Measurements from ENCODE around the gene ADARB1. TPM values are rescaled to one million over a fixed set of nuclear protein-coding genes. Genes with fewer than 3 reads are reported as not detected.

ADARB1 gene
- total and polyA plus RNA-seq, 2 of the 4 experiments (the other 2 are of a cell fraction) = 39.8 to 47.3 TPM

DNA sequence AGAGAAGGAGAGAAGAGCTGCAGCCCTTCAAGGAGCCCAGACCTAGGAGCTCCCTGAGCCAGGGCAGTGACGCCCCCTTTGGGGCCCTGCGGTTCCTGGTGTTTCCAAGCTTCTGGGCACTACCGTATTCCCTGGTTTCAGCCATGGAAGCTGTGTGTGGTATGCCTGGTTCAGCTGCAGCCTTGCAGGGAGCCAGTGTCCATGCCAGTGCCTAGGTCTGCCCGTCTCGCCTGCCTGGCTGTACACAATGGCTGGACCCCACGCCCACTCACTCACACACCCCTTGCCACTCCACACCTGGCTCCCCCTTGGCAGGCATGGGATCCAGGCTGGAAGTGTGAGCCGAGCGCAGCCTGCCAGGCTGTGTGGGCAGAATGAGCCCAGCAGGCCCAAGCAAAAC is 87.7 kb downstream of the ADARB1 start:
- POLR2A ChIA-PET (ENCODE audit: unreplicated experiment) = no interaction called here
- H3K4ac ChIP-seq (ENCODE audit: low read depth, low read length) = no peak overlapping the region
- DNase-seq (no peak), ATAC-seq (ENCODE audit: low read depth) (no peak)
- no peak overlapping the region for H4K5ac ChIP-seq (ENCODE audit: low read depth, low read length)
- no peak overlapping the region for H3K9ac ChIP-seq (ENCODE audit: low read depth, low read length)
- H3K4me1 ChIP-seq (ENCODE audit: control insufficient read depth, insufficient read depth, low read length) = peaks cover 29% of the 10 kb centered on the region
- H3K9me1 ChIP-seq (ENCODE audit: insufficient read depth, low read length) = peaks cover 33% of the 10 kb centered on the region
- WGBS, 2 experiments (ENCODE audit: extremely low coverage in 2 of 2, insufficient read length in 1 of 2) = 95% methylated on average over 4 of the region's 8 CpGs; no CpG with 5 or more reads in 1 of the 2 experiments
- in situ Hi-C loops (cut with MboI; ENCODE audit: low sequenced_read_pairs) (no loop called here), dilution Hi-C loops (cut with HindIII; ENCODE audit: low sequenced_read_pairs, unreplicated experiment) (no loop called here), intact Hi-C loops (cut with micrococcal nuclease) (no loop called here)
- no peak overlapping the region for H3K18ac ChIP-seq (ENCODE audit: low read depth, low read length)
- peaks cover 49 to 88% of the 10 kb centered on the region in 2 experiments; a peak in 3 of 4 replicates for H3K79me1 ChIP-seq (ENCODE audit: low read depth in 1 of 2, low read length in 2 of 2)
- TF ChIP-seq CEBPB (IDR thresholded peaks at IDR 0.05; ENCODE audit: low read depth, low read length) (no peak), RCOR1 (IDR thresholded peaks at IDR 0.05; ENCODE audit: insufficient replicate concordance, low read length) (no peak), SMC3 (IDR thresholded peaks at IDR 0.05; ENCODE audit: low read depth, low read length) (no peak), FOS (IDR thresholded peaks at IDR 0.05; ENCODE audit: low read depth, low read length) (no peak), CHD1 (IDR thresholded peaks at IDR 0.05; ENCODE audit: low read depth, low read length) (no peak), MXI1 (IDR thresholded peaks at IDR 0.05; ENCODE audit: borderline replicate concordance, low read depth, low read length) (no peak), RFX5 (IDR thresholded peaks at IDR 0.05; ENCODE audit: low read depth, low read length) (no peak), NFE2L2 (IDR thresholded peaks at IDR 0.05; ENCODE audit: low read depth, low read length) (no peak), MAZ (IDR thresholded peaks at IDR 0.05; ENCODE audit: borderline replicate concordance, low read depth, low read length) (no peak), MAFK (IDR thresholded peaks at IDR 0.05; ENCODE audit: low read depth, low read length) (no peak), POLR2A (IDR thresholded peaks at IDR 0.05; ENCODE audit: low read depth, low read length) (no peak), BHLHE40 (IDR thresholded peaks at IDR 0.05; ENCODE audit: low read depth, low read length) (no peak), RAD21 (IDR thresholded peaks at IDR 0.05; ENCODE audit: low read length) (no peak)
- TF ChIP-seq, protein P1, sequence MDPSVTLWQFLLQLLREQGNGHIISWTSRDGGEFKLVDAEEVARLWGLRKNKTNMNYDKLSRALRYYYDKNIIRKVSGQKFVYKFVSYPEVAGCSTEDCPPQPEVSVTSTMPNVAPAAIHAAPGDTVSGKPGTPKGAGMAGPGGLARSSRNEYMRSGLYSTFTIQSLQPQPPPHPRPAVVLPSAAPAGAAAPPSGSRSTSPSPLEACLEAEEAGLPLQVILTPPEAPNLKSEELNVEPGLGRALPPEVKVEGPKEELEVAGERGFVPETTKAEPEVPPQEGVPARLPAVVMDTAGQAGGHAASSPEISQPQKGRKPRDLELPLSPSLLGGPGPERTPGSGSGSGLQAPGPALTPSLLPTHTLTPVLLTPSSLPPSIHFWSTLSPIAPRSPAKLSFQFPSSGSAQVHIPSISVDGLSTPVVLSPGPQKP (IDR thresholded peaks at IDR 0.05; ENCODE audit: borderline replicate concordance, low read depth, low read length) = no peak
- TF ChIP-seq, protein P2, sequence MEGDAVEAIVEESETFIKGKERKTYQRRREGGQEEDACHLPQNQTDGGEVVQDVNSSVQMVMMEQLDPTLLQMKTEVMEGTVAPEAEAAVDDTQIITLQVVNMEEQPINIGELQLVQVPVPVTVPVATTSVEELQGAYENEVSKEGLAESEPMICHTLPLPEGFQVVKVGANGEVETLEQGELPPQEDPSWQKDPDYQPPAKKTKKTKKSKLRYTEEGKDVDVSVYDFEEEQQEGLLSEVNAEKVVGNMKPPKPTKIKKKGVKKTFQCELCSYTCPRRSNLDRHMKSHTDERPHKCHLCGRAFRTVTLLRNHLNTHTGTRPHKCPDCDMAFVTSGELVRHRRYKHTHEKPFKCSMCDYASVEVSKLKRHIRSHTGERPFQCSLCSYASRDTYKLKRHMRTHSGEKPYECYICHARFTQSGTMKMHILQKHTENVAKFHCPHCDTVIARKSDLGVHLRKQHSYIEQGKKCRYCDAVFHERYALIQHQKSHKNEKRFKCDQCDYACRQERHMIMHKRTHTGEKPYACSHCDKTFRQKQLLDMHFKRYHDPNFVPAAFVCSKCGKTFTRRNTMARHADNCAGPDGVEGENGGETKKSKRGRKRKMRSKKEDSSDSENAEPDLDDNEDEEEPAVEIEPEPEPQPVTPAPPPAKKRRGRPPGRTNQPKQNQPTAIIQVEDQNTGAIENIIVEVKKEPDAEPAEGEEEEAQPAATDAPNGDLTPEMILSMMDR (conservative IDR thresholded peaks at IDR 0.05; ENCODE audit: low read depth, low read length) = no peak
- TF ChIP-seq, protein P3, sequence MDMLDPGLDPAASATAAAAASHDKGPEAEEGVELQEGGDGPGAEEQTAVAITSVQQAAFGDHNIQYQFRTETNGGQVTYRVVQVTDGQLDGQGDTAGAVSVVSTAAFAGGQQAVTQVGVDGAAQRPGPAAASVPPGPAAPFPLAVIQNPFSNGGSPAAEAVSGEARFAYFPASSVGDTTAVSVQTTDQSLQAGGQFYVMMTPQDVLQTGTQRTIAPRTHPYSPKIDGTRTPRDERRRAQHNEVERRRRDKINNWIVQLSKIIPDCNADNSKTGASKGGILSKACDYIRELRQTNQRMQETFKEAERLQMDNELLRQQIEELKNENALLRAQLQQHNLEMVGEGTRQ (IDR thresholded peaks at IDR 0.05; ENCODE audit: low read depth, low read length) = no peak
- H2BK5ac ChIP-seq (ENCODE audit: low read depth, low read length, poor library complexity, severe bottlenecking) = no peak overlapping the region
- no peak overlapping the region for H2AK9ac ChIP-seq (replicated peaks; ENCODE audit: low read depth, low read length, poor library complexity)
- H3K27me3 ChIP-seq (ENCODE audit: control insufficient read depth, insufficient read depth, low read length) = no peaks in the 10 kb centered on the region
- H4K8ac ChIP-seq (ENCODE audit: low read depth in 2 of 2, low read length in 2 of 2) = no peak overlapping the region
- H3K9me3 ChIP-seq (ENCODE audit: control insufficient read depth, insufficient read depth, low read length) = no peaks in the 10 kb centered on the region
- H2BK15ac ChIP-seq (ENCODE audit: low read depth, low read length) = no peak overlapping the region
- no peak overlapping the region for H3K27ac ChIP-seq (ENCODE audit: insufficient read depth, low read length)
- no peak overlapping the region for H3K23ac ChIP-seq (ENCODE audit: low read depth, low read length)
- BruUV-seq (replicated peaks) = no TSS peak
- no peak overlapping the region for H3K56ac ChIP-seq (ENCODE audit: extremely low read depth, insufficient read depth, low read length)
- H4K20me1 ChIP-seq (ENCODE audit: insufficient read depth, low read length) = peaks cover 77% of the 10 kb centered on the region
- H2BK20ac ChIP-seq (ENCODE audit: low read depth, low read length) = no peak overlapping the region
- no peak overlapping the region for H2AFZ ChIP-seq (replicated peaks; ENCODE audit: low read length, poor library complexity)
- H2AK5ac ChIP-seq (ENCODE audit: low read depth, low read length) = no peak overlapping the region
- CTCF ChIA-PET = no interaction called here
- no peak overlapping the region for H3K14ac ChIP-seq (replicated peaks; ENCODE audit: low read depth, low read length)
- H2BK120ac ChIP-seq (ENCODE audit: low read depth, low read length) = no peak overlapping the region
- H3K4me3 ChIP-seq (ENCODE audit: insufficient read depth, low read depth, low read length) = no peak overlapping the region
- H3K36me3 ChIP-seq (ENCODE audit: control insufficient read depth, insufficient read depth, low read length) = peaks cover 46% of the 10 kb centered on the region
- H4K91ac ChIP-seq (ENCODE audit: insufficient read depth, low read depth, low read length) = no peak overlapping the region
- H3K4me2 ChIP-seq (ENCODE audit: low read depth, low read length) = no peak overlapping the region

Measured in IMR-90 (cell line).